Measurements from ENCODE around the gene DNASE2. TPM values are rescaled to one million over a fixed set of nuclear protein-coding genes. Genes with fewer than 3 reads are reported as not detected.
A peak's percentile ranks its signal among the peaks of the same experiment; 100 is the strongest.

DNASE2 gene
- total RNA-seq, 2 experiments from 2014 or later: 29.0 to 30.4 TPM

DNA sequence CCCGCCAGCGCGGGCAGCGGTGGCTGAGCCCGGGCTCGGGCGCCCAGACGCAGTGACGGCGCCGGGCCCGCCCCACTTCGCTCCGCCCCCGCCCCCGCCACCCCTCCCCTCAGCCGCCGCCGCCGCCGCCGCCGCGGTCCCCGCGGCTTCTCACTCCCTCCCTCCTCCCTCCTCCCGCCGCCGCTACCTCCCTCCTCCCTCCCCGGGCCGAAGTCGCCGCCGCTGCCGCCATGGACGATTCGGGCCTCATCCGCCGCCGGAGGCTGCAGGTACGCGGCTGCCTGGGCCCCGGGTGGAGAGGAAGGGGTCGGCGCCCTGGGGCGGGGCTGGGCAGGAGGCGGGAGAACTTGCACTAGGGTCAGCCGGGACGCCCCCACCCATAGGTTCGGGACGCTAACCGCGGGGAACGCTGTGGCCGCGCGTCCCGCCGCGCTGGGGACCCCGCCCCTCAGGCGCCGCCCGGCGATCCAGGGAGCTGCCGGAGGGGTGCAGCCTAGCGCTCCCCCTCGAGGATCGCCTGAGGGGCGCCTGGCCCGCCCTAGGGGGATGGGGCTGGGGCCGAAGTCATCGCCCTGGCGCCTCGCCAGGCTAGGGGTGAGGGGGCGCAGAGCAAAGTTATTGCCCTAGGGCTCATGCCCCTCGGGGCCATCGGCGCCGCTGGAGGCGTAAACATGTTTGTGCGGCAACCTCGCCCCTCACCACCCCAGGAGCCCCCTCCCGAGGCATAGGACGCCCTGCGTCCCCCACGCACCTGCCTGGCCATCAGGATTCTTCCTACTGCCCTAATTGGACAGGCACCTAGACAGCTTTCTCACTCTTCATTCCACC lies 47.3 kb downstream of the DNASE2 start:
- H3K27me3 Mint-ChIP-seq: peaks cover 82% of the 10 kb centered on the region
- H3K9me3 Mint-ChIP-seq: no peaks in the 10 kb centered on the region
- peak overlapping the region; percentile 11 for H3K4me3 Mint-ChIP-seq
- ATAC-seq (ENCODE audit: low read depth): no peak
- no peaks in the 10 kb centered on the region for H3K36me3 Mint-ChIP-seq
- peaks cover 9% of the 10 kb centered on the region for H3K4me1 Mint-ChIP-seq
- H3K27ac Mint-ChIP-seq: no peak overlapping the region
- POLR2A ChIA-PET: interaction anchor here (1.2 kb wide), 1 partner anchor 15 kb away, joined by 3 read pairs; no protein-coding TSS in a partner anchor
- DNase-seq: peak; percentile 48

DNA sequence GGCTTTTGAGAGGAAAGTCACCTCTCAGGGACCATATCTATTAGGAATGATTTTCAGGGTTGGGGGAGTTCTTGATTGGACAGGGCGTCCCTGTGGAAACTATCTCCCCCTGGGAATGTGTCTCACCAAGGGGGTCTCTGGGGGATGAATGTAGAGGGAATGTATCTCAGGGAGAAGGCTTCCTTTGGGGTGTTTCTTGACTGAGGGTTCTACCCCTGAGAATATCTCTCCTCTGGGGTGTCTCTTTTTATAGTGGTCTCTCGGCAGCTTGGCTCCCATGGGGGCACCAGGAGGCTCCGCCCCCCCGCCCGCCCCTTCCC lies 47.9 kb downstream of the DNASE2 start:
- Mint-ChIP-seq H3K36me3 (no peaks in the 10 kb centered on the region), H3K4me1 (peaks cover 9% of the 10 kb centered on the region), H3K4me3 (peak overlapping the region; percentile 48), H3K27ac (no peak overlapping the region), H3K9me3 (no peaks in the 10 kb centered on the region), H3K27me3 (peaks cover 81% of the 10 kb centered on the region)
- DNase-seq (no peak), ATAC-seq (ENCODE audit: low read depth) (no peak)
- POLR2A ChIA-PET: no interaction called here

DNA sequence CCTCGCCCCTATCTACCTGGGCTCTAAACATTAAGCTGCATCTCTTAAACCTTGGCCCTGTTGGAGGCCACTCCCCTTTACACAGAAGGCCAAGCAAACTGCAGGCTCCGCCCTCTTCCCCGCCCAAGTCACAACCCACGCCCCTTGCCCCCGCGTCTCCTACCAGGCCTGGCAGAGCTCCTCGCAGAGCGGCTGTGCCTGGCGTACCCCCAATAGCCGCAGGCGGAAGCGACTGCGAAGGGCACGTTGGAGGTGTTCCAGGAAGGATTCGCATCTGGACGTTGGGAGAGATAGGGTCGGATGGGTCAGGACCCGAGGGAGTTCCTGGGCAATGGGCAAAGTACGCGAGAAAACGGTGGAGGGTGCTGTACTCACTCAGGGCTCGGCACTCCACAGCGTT lies 52.8 kb downstream of the DNASE2 start:
- Mint-ChIP-seq H3K27ac (no peak overlapping the region), H3K9me3 (no peaks in the 10 kb centered on the region), H3K4me1 (peaks cover 12% of the 10 kb centered on the region), H3K4me3 (no peak overlapping the region), H3K36me3 (no peaks in the 10 kb centered on the region), H3K27me3 (peaks cover 69% of the 10 kb centered on the region)
- POLR2A ChIA-PET: interaction anchor here (0.9 kb wide), 1 partner anchor 22 kb away, joined by 4 read pairs; the partner anchor contains the start of gene RNASEH2A
- DNase-seq: peak; percentile 46
- peak; percentile 38 for ATAC-seq (ENCODE audit: low read depth)

DNA sequence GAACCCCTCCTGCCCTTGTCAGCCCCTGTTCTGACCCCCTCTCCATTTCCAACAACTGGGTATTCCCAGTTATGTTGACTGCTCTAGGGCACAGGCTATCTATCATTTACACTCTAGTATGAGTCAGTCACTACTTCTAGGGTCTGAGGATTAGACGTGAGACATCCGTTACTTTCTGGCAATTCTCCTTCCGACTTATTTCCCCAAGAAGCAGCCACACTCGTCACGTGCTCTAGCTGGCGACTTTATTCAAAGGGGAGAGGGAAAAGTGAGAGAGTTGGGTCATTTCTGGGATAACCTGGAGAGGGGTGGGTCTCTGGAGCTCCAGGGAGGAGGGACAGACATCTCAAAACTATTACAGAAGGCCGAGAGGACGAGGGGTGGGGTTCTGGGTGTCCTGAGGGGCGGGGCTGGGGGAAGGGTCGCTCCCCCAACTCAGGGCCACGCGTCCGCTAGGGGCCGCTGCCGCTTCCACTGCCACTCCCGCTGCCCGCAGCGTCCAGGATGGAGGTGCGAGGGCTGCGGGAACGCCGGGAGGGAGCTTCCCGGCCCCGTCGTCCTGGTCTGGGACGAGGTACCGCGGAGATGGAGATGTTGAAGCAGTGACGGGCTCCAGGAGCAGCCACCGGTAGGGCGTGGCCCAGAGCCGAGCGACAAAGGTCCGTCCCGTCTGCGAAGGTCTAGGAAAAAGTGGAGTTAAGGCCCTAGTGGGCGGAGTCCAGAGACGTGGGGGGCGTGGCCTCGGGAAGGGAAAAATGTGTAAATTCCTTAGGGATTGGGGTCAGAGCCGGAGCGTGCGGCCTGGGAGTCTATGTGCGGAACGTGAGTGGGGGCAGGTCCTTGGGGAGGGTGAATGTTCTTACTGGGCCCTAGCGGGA lies 55.8 kb downstream of the DNASE2 start:
- Mint-ChIP-seq H3K9me3 (no peaks in the 10 kb centered on the region), H3K36me3 (no peaks in the 10 kb centered on the region), H3K4me1 (peaks cover 6% of the 10 kb centered on the region), H3K27ac (no peak overlapping the region), H3K27me3 (peaks cover 43% of the 10 kb centered on the region), H3K4me3 (peak overlapping the region; percentile 54)
- peak; percentile 43 for DNase-seq
- POLR2A ChIA-PET: no interaction called here
- peak; percentile 32 for ATAC-seq (ENCODE audit: low read depth)

Small RNAs within 50 kb of the gene (microRNA-seq; reads per million reads assigned to microRNA genes)
- gene MIR5695 (not detected), gene MIR6794 (not detected)

Other genes starting within 250 kb of the DNASE2 start
- gene MAN2B1, start 214.7 kb downstream of the DNASE2 start, total RNA-seq: 100 to 1,000 TPM; 108 to 115 TPM
- gene WDR83, start 214.6 kb downstream of the DNASE2 start, total RNA-seq: 10 to 100 TPM; 18.2 to 21.1 TPM
- gene DHPS, start 199.6 kb downstream of the DNASE2 start, total RNA-seq: 100 to 1,000 TPM; 148 to 149 TPM
- gene GNG14, start 193.5 kb downstream of the DNASE2 start, total RNA-seq: not detected
- 1 to 10 TPM; 4.9 to 5.3 TPM for gene FBXW9, start 184.8 kb downstream of the DNASE2 start, total RNA-seq
- gene TNPO2, start 157.5 kb downstream of the DNASE2 start, total RNA-seq: 10 to 100 TPM; 80.8 to 81.9 TPM
- gene TRIR, start 146.8 kb downstream of the DNASE2 start, total RNA-seq: 100 to 1,000 TPM; 213 to 214 TPM
- 10 to 100 TPM; 46.4 to 47.2 TPM for gene GET3, start 144.0 kb downstream of the DNASE2 start, total RNA-seq
- not detected for gene BEST2, start 129.7 kb downstream of the DNASE2 start, total RNA-seq
- gene HOOK2, start 105.9 kb downstream of the DNASE2 start, total RNA-seq: 10 to 100 TPM; 20.0 to 20.3 TPM
- gene JUNB, start 90.0 kb downstream of the DNASE2 start, total RNA-seq: 10 to 100 TPM; 82.7 to 84.6 TPM
- gene PRDX2, start 79.6 kb downstream of the DNASE2 start, total RNA-seq: 100 to 1,000 TPM; 170 to 181 TPM
- gene THSD8, start 79.4 kb downstream of the DNASE2 start, total RNA-seq: 10 to 100 TPM in 1 of 2 experiments, 1 to 10 TPM in 1; 5.8 to 10.8 TPM
- gene RNASEH2A, start 74.9 kb downstream of the DNASE2 start, total RNA-seq: 10 to 100 TPM; 46.2 to 47.8 TPM
- gene RTBDN, start 46.9 kb downstream of the DNASE2 start, total RNA-seq: not detected
- 1 to 10 TPM; 1.8 to 2.6 TPM for gene MAST1, start 42.9 kb downstream of the DNASE2 start, total RNA-seq
- under 1 TPM in 1 of 2 experiments, not detected in 1; 0.19 TPM for gene KLF1, start 5.8 kb upstream of the DNASE2 start, total RNA-seq
- gene GCDH, start 9.7 kb upstream of the DNASE2 start, total RNA-seq: 10 to 100 TPM; 39.7 to 43.4 TPM
- 1 to 10 TPM; 3.6 to 4.4 TPM for gene SYCE2, start 37.8 kb upstream of the DNASE2 start, total RNA-seq
- 10 to 100 TPM; 69.2 to 73.3 TPM for gene FARSA, start 52.3 kb upstream of the DNASE2 start, total RNA-seq
- 100 to 1,000 TPM; 522 to 531 TPM for gene CALR, start 57.2 kb upstream of the DNASE2 start, total RNA-seq
- gene RAD23A, start 64.4 kb upstream of the DNASE2 start, total RNA-seq: 100 to 1,000 TPM; 128 to 141 TPM
- 10 to 100 TPM; 18.4 to 19.4 TPM for gene GADD45GIP1, start 75.8 kb upstream of the DNASE2 start, total RNA-seq
- gene DAND5, start 88.1 kb upstream of the DNASE2 start, total RNA-seq: not detected
- gene NFIX, start 114.0 kb upstream of the DNASE2 start, total RNA-seq: 1 to 10 TPM; 1.5 to 2.5 TPM
- 1 to 10 TPM; 3.7 TPM for gene LYL1, start 221.4 kb upstream of the DNASE2 start, total RNA-seq
- 10 to 100 TPM; 54.3 to 55.8 TPM for gene TRMT1, start 235.3 kb upstream of the DNASE2 start, total RNA-seq
- 10 to 100 TPM; 56.3 to 57.2 TPM for gene NACC1, start 236.8 kb upstream of the DNASE2 start, total RNA-seq

All from activated naive CD8-positive, alpha-beta T cell treated with anti-CD3 and anti-CD28 coated beads, Interleukin-2, amount 10 ng/mL, durations not matched to agents 7 days and 5 days (primary cell).